Mucosa of rectum (tissue), 2 donors: ENCODE measurements around the gene GPR151.

ENCODE experiments used
- H3K27ac ChIP-seq, 2 donors: one replicate each; pipeline ENCODE4 v1.7.0; 2013; ENCODE audit warnings: inconsistent platforms in 2 of 2, low read depth in 2 of 2, low read length in 2 of 2
- H3K27me3 ChIP-seq, 2 donors: one replicate each; pipeline ENCODE4 v1.7.0; 2013; ENCODE audit warnings: low read length in 2 of 2; ENCODE audit not compliant: control insufficient read depth in 2 of 2, insufficient read depth in 2 of 2
- H3K36me3 ChIP-seq, 2 donors: one replicate each; pipeline ENCODE4 v1.7.0; 2013; ENCODE audit warnings: low read length in 2 of 2; ENCODE audit not compliant: control insufficient read depth in 2 of 2, insufficient read depth in 2 of 2
- H3K4me1 ChIP-seq, 2 donors: one replicate each; pipeline ENCODE4 v1.7.0; 2013; ENCODE audit warnings: low read length in 2 of 2, mild to moderate bottlenecking in 1 of 2; ENCODE audit not compliant: control insufficient read depth in 2 of 2, insufficient read depth in 2 of 2
- H3K4me3 ChIP-seq, 2 donors: one replicate each; pipeline ENCODE4 v1.7.0; 2013; ENCODE audit warnings: low read length in 2 of 2
- H3K9ac ChIP-seq, 2 donors: one replicate each; pipeline ENCODE4 v1.7.0; 2013; ENCODE audit warnings: low read length in 2 of 2, low read depth in 1 of 2, mild to moderate bottlenecking in 1 of 2
- H3K9me3 ChIP-seq, 2 donors: one replicate each; pipeline ENCODE4 v1.7.0; 2013; ENCODE audit warnings: low read length in 2 of 2; ENCODE audit not compliant: control insufficient read depth in 2 of 2
- donor health status: healthy.
- donor health status: Normal muscosa, but diverticular disease.

The GPR151 gene

GRCh38 chr5:146490089-146490843, 25.7 kb downstream of the GPR151 start:
- Histone ChIP-seq H3K9ac (no peak overlapping the region), H3K9me3 (no peaks in the 10 kb centered on the region), H3K27me3 (no peaks in the 10 kb centered on the region), H3K4me1 (no peaks in the 10 kb centered on the region), H3K27ac (no peak overlapping the region), H3K36me3 (peaks cover 16 to 17% of the 10 kb centered on the region in 2 donors), H3K4me3 (no peak overlapping the region)

DNA sequence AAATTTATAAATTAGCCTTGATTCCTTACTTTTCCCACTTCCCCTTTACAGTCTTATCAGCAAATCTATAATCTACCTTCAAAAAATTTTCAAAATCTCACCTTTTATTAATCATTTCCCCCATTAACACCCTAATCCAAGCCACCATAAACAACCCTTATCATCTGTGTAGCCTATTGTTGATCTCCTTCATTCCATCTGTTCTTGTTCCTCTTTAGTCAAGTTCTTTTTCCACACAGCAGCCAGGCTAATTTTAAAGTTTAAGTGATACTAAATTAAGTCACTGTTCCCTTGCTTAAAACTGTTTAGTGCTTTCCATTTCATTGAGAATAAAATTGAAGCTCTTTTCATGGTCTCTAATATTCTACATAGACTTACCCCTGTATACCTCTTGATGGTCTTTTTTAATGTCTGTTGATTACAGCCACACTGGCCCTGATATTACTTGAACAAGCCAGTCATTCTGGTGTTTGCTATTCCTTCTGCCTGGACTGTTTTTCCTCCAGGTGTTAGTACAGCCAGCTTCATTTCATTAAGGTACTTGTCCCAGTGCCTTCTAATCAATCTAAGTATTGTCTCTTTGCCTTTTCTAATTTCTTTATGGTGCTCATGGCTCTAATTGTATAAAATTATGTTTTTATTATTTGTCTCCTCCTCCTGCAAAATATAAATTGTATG, 31.1 kb downstream of the GPR151 start:
- no peaks in the 10 kb centered on the region for H3K9me3 ChIP-seq
- H3K4me3 ChIP-seq: no peak overlapping the region
- no peaks in the 10 kb centered on the region for H3K27me3 ChIP-seq
- H3K27ac ChIP-seq: no peak overlapping the region
- H3K36me3 ChIP-seq: peaks cover 32 to 45% of the 10 kb centered on the region in 2 donors
- no peaks in the 10 kb centered on the region for H3K4me1 ChIP-seq
- H3K9ac ChIP-seq: no peak overlapping the region

GRCh38 chr5:146482775-146483174, 33.2 kb downstream of the GPR151 start:
- H3K27me3 ChIP-seq: no peaks in the 10 kb centered on the region
- H3K9me3 ChIP-seq: no peaks in the 10 kb centered on the region
- no peak overlapping the region for H3K27ac ChIP-seq
- no peak overlapping the region for H3K4me3 ChIP-seq
- no peak overlapping the region for H3K9ac ChIP-seq
- H3K4me1 ChIP-seq: no peaks in the 10 kb centered on the region
- H3K36me3 ChIP-seq: peaks cover 32 to 50% of the 10 kb centered on the region in 2 donors

DNA sequence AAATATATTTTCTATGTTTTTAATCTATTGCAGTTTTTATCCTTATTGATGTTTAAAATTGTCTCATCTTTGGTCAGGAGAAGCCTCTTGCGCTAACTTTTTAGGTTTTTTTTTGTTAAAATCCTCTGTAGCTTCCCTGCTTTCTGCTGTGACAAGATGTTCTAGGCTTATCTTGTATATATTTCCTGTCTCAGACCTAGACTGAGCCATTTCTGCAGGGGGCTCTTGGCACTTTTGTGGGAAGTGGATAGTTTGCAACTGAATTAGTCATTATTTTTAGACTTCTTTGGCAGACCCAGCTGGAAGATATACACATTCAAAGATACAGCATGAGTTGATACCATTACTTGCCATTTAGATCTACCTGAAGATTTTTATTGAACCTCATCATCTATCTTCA, 40.1 kb downstream of the GPR151 start:
- Histone ChIP-seq H3K9ac (no peak overlapping the region), H3K27me3 (no peaks in the 10 kb centered on the region), H3K4me3 (no peak overlapping the region), H3K4me1 (no peaks in the 10 kb centered on the region), H3K9me3 (no peaks in the 10 kb centered on the region), H3K36me3 (peaks cover 50 to 55% of the 10 kb centered on the region in 2 donors), H3K27ac (no peak overlapping the region)

DNA sequence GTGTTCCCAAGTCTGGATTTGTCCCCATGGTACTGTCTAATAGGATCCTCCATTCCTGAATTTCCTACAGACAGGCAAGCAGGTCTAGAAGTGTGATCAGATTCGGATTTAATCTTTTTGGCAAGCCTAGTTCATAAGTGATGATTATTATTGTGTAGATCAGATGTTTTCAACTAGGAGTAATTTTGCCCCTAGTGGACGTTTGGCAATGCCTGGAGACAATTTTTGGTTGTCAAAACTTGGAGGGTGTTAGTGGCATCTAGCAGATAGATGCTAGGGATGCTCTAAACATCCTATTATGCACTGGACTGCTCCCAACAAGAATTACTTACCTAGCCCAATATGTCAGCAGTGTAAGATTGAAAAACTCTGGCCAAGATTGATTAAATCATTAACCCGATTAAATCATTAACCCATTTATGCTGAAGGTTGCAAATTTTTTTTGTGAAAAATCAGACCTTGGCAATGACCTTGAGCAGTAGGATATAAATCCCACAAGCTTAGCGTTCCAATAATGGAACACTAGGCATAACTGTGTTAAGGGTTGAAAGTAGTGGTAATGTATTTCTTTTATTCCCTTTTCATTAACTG, 40.7 kb downstream of the GPR151 start:
- H3K36me3 ChIP-seq: peaks cover 54 to 56% of the 10 kb centered on the region in 2 donors
- H3K9ac ChIP-seq: no peak overlapping the region
- H3K9me3 ChIP-seq: no peaks in the 10 kb centered on the region
- no peaks in the 10 kb centered on the region for H3K27me3 ChIP-seq
- no peak overlapping the region for H3K4me3 ChIP-seq
- H3K27ac ChIP-seq: no peak overlapping the region
- H3K4me1 ChIP-seq: no peaks in the 10 kb centered on the region

DNA sequence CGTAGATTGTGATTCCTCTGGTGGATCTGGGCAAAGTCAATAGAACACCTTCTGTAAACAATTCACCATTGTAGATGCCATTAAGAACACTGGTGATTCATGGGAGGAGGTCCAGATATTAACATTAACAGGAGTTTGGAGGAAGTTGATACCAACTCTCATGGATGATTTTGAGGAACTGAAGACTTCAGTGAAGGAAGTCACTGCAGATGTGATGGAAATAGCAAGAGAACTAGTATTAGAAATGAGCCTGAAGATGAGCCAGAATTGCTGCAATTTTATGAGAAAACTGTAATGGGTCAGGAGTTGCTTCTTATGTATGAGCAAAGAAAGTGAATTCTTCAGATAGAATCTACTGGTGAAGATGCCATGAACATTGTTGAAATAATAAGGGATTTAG, 41.9 kb downstream of the GPR151 start:
- Histone ChIP-seq H3K9me3 (no peaks in the 10 kb centered on the region), H3K27ac (no peak overlapping the region), H3K4me1 (no peaks in the 10 kb centered on the region), H3K36me3 (peaks cover 50 to 56% of the 10 kb centered on the region in 2 donors), H3K4me3 (no peak overlapping the region), H3K9ac (no peak overlapping the region), H3K27me3 (no peaks in the 10 kb centered on the region)

DNA sequence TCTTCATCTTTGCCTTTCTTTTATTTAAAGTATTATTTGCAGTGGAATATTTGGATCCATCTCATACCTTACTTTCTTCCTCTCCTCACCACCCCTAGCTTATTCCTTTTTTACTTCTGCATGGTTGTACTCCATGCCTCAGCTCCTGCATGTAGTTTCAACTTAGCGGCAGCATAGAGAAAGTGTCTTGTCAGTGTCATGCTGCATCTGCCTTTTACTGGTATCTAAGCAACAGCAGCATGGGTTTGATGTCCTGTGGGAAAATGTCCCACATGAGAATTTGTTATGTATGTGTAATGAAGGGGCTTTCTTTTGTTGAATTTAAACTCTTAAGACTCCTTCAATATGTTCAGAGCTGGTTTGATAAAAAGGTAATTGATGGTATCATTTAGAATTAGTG, 48.2 kb downstream of the GPR151 start:
- no peaks in the 10 kb centered on the region for H3K9me3 ChIP-seq
- H3K4me3 ChIP-seq: no peak overlapping the region
- no peak overlapping the region for H3K27ac ChIP-seq
- no peaks in the 10 kb centered on the region for H3K27me3 ChIP-seq
- H3K9ac ChIP-seq: no peak overlapping the region
- peaks cover 44 to 50% of the 10 kb centered on the region in 2 donors for H3K36me3 ChIP-seq
- peaks cover 6 to 12% of the 10 kb centered on the region in 2 donors for H3K4me1 ChIP-seq

DNA sequence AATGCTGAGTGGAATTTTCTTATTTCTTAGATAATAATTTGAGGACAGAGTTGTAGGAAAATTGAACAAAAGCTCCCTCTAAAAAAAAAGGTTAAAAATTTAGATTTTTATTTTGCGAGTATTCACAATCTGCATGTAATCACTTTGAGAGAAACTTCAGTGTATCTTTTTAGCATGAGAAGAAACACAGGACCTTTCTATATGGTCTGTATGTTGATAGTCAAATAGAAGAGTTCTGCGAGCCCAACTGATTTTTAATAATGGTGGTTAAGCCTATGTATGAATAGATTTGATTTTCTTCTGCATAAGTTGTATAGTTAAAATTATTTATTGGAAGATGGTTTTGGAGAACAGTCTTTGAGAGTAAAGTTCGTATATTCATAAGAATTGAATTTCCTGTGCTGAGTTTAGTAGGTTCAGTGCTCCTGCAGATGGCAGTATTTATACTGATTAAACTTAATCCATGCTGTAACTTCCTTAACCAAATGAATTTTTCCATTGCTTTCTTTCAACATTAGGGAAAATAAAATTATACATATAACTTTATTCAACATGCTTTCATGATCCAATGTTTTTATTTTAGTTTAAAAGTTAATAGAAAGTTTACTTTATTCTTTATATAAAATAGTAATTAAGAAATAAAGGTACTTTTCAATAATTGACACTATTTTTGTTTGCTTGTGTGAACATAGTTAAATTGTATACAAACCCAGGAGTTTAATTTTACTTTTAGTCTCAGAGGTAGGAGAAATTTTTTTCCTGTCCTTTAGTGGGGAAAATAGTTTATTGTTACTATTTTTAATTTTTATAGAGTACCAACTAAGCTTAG, 49.3 kb downstream of the GPR151 start:
- Histone ChIP-seq H3K27me3 (no peaks in the 10 kb centered on the region), H3K36me3 (peaks cover 36 to 42% of the 10 kb centered on the region in 2 donors)

DNA sequence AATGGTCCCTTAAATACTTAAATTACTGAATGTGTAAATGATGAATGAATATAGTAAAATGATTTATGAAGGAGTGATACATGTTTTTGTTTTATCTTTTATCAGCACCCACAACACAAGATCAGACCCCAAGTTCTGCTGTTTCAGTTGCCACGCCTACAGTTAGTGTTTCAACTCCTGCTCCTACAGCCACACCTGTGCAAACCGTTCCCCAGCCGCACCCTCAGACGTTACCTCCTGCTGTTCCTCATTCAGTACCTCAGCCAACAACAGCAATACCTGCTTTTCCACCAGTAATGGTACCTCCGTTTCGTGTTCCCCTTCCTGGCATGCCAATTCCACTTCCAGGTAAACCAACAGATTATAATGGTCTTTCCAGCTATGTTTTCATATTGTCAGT, 52.5 kb downstream of the GPR151 start:
- Histone ChIP-seq H3K9ac (no peak overlapping the region), H3K27me3 (no peaks in the 10 kb centered on the region)

More for the DNA sequence above, 49.3 kb downstream of the GPR151 start:
- Histone ChIP-seq H3K4me1 (peaks cover 6 to 12% of the 10 kb centered on the region in 2 donors), H3K9ac (no peak overlapping the region), H3K4me3 (no peak overlapping the region), H3K9me3 (no peaks in the 10 kb centered on the region), H3K27ac (no peak overlapping the region)

More for the DNA sequence above, 52.5 kb downstream of the GPR151 start:
- H3K9me3 ChIP-seq: peaks cover 0 to 3% of the 10 kb centered on the region in 2 donors
- peaks cover 30 to 37% of the 10 kb centered on the region in 2 donors for H3K36me3 ChIP-seq
- H3K4me3 ChIP-seq: no peak overlapping the region
- peaks cover 6 to 12% of the 10 kb centered on the region in 2 donors for H3K4me1 ChIP-seq
- H3K27ac ChIP-seq: peak overlapping the region; percentile 61 to 63
